Panc1 (cell line): Measurements from ENCODE around the gene ANK3.

Experiments
- POLR2AphosphoS5 ChIP-seq: IDR thresholded peaks from 2 replicates; pipeline ENCODE4 v1.6.1; 2012; ENCODE audit warnings: mild to moderate bottlenecking, low read depth, low read length, moderate library complexity
- TCF7L2 ChIP-seq: IDR thresholded peaks from 2 replicates; pipeline ENCODE4 v1.6.1; 2011; ENCODE audit warnings: mild to moderate bottlenecking, low read depth, low read length, inconsistent platforms
- TF ChIP-seq, protein P1 (sequence below): fragments of 450-650 bp; IDR thresholded peaks from 2 replicates; pipeline ENCODE4 v1.5.1; 2017; ENCODE audit warnings: mild to moderate bottlenecking

DNA sequence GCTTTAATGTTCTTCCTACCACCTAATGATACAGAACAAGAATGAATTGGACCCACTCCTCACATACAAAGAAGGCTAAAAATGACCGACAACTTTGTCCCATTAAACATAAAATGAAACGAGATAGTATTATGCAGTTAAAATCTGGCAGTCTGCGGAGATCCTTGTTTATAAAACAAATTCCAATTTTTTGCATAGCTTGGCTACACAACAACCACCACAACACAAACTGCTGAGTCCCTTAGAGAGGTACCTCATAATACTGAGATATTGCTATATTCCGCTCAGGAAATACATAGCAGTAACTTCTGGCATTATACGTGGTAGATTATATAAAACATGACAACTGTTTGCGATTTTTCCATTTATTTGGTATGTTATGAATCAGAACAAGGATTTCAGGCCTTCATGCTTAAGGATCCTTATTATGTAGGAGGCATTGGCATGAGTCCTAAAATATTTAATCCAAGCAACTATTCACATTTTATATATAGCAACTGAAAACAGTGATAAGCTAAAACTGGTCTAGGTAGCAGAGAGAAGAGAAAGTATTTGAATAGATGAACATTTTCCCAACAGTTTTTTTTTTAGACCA lies 96.0 kb downstream of the ANK3 start:
- TF ChIP-seq, protein P1, sequence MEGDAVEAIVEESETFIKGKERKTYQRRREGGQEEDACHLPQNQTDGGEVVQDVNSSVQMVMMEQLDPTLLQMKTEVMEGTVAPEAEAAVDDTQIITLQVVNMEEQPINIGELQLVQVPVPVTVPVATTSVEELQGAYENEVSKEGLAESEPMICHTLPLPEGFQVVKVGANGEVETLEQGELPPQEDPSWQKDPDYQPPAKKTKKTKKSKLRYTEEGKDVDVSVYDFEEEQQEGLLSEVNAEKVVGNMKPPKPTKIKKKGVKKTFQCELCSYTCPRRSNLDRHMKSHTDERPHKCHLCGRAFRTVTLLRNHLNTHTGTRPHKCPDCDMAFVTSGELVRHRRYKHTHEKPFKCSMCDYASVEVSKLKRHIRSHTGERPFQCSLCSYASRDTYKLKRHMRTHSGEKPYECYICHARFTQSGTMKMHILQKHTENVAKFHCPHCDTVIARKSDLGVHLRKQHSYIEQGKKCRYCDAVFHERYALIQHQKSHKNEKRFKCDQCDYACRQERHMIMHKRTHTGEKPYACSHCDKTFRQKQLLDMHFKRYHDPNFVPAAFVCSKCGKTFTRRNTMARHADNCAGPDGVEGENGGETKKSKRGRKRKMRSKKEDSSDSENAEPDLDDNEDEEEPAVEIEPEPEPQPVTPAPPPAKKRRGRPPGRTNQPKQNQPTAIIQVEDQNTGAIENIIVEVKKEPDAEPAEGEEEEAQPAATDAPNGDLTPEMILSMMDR: no peak
- TF ChIP-seq TCF7L2 (no peak), POLR2AphosphoS5 (no peak)
